PC-3 (cell line): ENCODE results near the gene AGPAT3. TPM values are rescaled to one million over a fixed set of nuclear protein-coding genes. Genes with fewer than 3 reads are reported as not detected.

Experiments
- ATAC-seq: fragments of 200-7000 bp; cut with Tn5 transposase; 2 replicates; pipeline ENCODE4 v1.9.1; 2020; ENCODE audit warnings: mild to moderate bottlenecking, moderate library complexity
- BruUV-seq: library from RNA; stranded (reverse); fragments of 400-500 nt; replicated peaks from 2 replicates; lab custom pipeline; 2021; lab: Mats Ljungman, UMichigan
- CTCF ChIA-PET: fragments of 300-600 bp; sonication (Branson Sonifier 250); formaldehyde crosslinking; loops from one replicate; lab custom pipeline; 2022; ENCODE audit warnings: antibody characterized with exemption; lab: Charles Lee
- POLR2A ChIA-PET: fragments of 300-600 bp; sonication (Branson Sonifier 250); formaldehyde crosslinking; loops from one replicate; lab custom pipeline; 2022; ENCODE audit warnings: antibody characterized with exemption; ENCODE audit not compliant: unreplicated experiment; lab: Charles Lee
- DNase-seq: peaks from one replicate; pipeline ENCODE4 v3.0.0-alpha.2; 2015
- H2AFZ ChIP-seq: fragments of 300-600 bp; sonication (generic); 2 replicates; pipeline ENCODE4 v1.6.0; 2016; ENCODE audit warnings: antibody characterized with exemption, low read length
- H3F3A ChIP-seq: fragments of 300-600 bp; sonication (generic); one replicate; pipeline ENCODE4 v1.6.0; 2017; ENCODE audit warnings: antibody characterized with exemption, low read length, control low read depth, mild to moderate bottlenecking; ENCODE audit not compliant: unreplicated experiment
- H3K27ac ChIP-seq: fragments of 300-600 bp; sonication (generic); 2 replicates; pipeline ENCODE4 v1.5.1; 2016; ENCODE audit warnings: mild to moderate bottlenecking, low read length
- H3K27me3 ChIP-seq: fragments of 300-600 bp; sonication (generic); 2 replicates; pipeline ENCODE4 v1.6.1; 2016; ENCODE audit warnings: low read length, mixed read lengths
- H3K36me3 ChIP-seq: fragments of 300-600 bp; sonication (generic); 2 replicates; pipeline ENCODE4 v1.6.1; 2016; ENCODE audit warnings: low read depth, mixed run types, low read length, mixed read lengths
- H3K4me1 ChIP-seq: fragments of 300-600 bp; sonication (generic); 2 replicates; pipeline ENCODE4 v1.5.1; 2016; ENCODE audit warnings: low read length; ENCODE audit not compliant: insufficient read depth
- H3K4me2 ChIP-seq: fragments of 300-600 bp; sonication (generic); 2 replicates; pipeline ENCODE4 v1.6.0; 2016; ENCODE audit warnings: low read length
- H3K4me3 ChIP-seq: fragments of 300-600 bp; sonication (generic); 2 replicates; pipeline ENCODE4 v1.5.1; 2016; ENCODE audit warnings: mild to moderate bottlenecking, low read length, mixed read lengths
- H3K79me2 ChIP-seq: fragments of 300-600 bp; sonication (generic); 2 replicates; pipeline ENCODE4 v1.6.1; 2017; ENCODE audit warnings: low read length, mixed read lengths
- H3K9ac ChIP-seq: fragments of 300-600 bp; sonication (generic); 2 replicates; pipeline ENCODE4 v1.6.0; 2016; ENCODE audit warnings: mild to moderate bottlenecking, low read length
- H3K9me2 ChIP-seq: fragments of 300-600 bp; sonication (generic); replicated peaks from 2 replicates; pipeline ENCODE4 v1.6.1; 2016; ENCODE audit warnings: mixed run types, low read length, mixed read lengths
- H3K9me3 ChIP-seq: fragments of 300-600 bp; sonication (generic); 2 replicates; pipeline ENCODE4 v1.6.1; 2016; ENCODE audit warnings: low read length, mixed read lengths
- H4K20me1 ChIP-seq: fragments of 300-600 bp; sonication (generic); 2 replicates; pipeline ENCODE4 v1.6.1; 2016; ENCODE audit warnings: low read length, mixed read lengths
- EZH2 ChIP-seq: fragments of 300-600 bp; sonication (generic); IDR thresholded peaks from one replicate; pipeline ENCODE4 v1.6.1; 2017; ENCODE audit warnings: antibody characterized with exemption, mild to moderate bottlenecking, low read length; ENCODE audit not compliant: unreplicated experiment
- EZH2phosphoT487 ChIP-seq: fragments of 300-600 bp; sonication (generic); IDR thresholded peaks from 2 replicates; pipeline ENCODE4 v1.6.1; 2018; ENCODE audit warnings: mild to moderate bottlenecking, antibody characterized with exemption, low read length, borderline replicate concordance
- intact Hi-C: fragments of 100-400 bp; cut with micrococcal nuclease; formaldehyde crosslinking; loops from 2 replicates; pipeline ENCODE4 v1.9.0; 2023
- total RNA-seq: library from RNA; depleted of rRNA; stranded (reverse); fragments of >200 nt; gene quantifications from 2 replicates; pipeline ENCODE4 v1.2.3, GENCODE V29; 2014
- TF ChIP-seq, protein P1 (sequence below): fragments of 300-600 bp; sonication (generic); conservative IDR thresholded peaks from 2 replicates; pipeline ENCODE4 v1.5.1; 2017; ENCODE audit warnings: antibody characterized with exemption, low read depth, mild to moderate bottlenecking, low read length

The AGPAT3 gene
- total RNA-seq, 1 experiment from 2014 or later = 76.1 TPM

DNA sequence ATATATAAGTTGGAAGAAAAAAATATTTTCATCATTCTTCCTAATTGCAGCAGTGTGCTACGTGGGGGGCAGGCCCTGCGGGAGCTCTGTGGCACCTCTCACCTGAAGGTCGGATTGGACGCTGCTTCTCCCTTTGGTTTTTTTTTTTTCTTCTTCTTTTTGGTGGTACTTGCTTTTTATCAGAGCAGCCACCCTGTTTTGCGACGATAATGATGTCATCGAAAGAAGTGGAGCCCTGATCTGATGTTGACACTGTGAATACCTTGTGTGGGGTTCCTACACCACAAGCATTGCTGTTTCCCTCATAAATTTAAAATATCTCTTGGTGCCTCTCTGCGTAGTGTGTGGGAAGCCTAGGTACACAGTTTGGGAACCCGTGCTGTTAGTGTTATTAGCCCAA is 152.6 kb downstream of the AGPAT3 start:
- no peaks in the 10 kb centered on the region for H3K9me3 ChIP-seq
- ChIA-PET CTCF (no interaction called here), POLR2A (no interaction called here)
- H3K4me2 ChIP-seq = no peak overlapping the region
- no peak overlapping the region for H3K9ac ChIP-seq
- H3K27ac ChIP-seq = no peak overlapping the region
- H4K20me1 ChIP-seq = peaks cover 60% of the 10 kb centered on the region
- BruUV-seq = no TSS peak
- peaks cover 100% of the 10 kb centered on the region for H3K79me2 ChIP-seq
- peaks cover 15% of the 10 kb centered on the region for H3K4me1 ChIP-seq
- no peak overlapping the region for H3K4me3 ChIP-seq
- intact Hi-C loops = no loop called here
- H3K9me2 ChIP-seq = no peaks in the 10 kb centered on the region
- DNase-seq = no peak
- 0 out of 2 replicates have a peak, but pooled peaks cover 3% of the 10 kb centered on the region for H3K36me3 ChIP-seq
- H3K27me3 ChIP-seq = no peaks in the 10 kb centered on the region
- no peak overlapping the region for H2AFZ ChIP-seq
- no peaks in the 10 kb centered on the region for H3F3A ChIP-seq
- TF ChIP-seq, protein P1, sequence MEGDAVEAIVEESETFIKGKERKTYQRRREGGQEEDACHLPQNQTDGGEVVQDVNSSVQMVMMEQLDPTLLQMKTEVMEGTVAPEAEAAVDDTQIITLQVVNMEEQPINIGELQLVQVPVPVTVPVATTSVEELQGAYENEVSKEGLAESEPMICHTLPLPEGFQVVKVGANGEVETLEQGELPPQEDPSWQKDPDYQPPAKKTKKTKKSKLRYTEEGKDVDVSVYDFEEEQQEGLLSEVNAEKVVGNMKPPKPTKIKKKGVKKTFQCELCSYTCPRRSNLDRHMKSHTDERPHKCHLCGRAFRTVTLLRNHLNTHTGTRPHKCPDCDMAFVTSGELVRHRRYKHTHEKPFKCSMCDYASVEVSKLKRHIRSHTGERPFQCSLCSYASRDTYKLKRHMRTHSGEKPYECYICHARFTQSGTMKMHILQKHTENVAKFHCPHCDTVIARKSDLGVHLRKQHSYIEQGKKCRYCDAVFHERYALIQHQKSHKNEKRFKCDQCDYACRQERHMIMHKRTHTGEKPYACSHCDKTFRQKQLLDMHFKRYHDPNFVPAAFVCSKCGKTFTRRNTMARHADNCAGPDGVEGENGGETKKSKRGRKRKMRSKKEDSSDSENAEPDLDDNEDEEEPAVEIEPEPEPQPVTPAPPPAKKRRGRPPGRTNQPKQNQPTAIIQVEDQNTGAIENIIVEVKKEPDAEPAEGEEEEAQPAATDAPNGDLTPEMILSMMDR = no peak
- TF ChIP-seq EZH2 = no peak
- ATAC-seq = no peak

GRCh38 chr21:44018127-44018526 is 153.1 kb downstream of the AGPAT3 start:
- H3K36me3 ChIP-seq = 0 out of 2 replicates have a peak, but pooled peaks cover 3% of the 10 kb centered on the region
- no peak overlapping the region for H3K4me2 ChIP-seq
- ChIA-PET POLR2A (no interaction called here), CTCF (no interaction called here)
- peaks cover 56% of the 10 kb centered on the region for H4K20me1 ChIP-seq
- no peaks in the 10 kb centered on the region for H3F3A ChIP-seq
- H2AFZ ChIP-seq = no peak overlapping the region
- no peaks in the 10 kb centered on the region for H3K27me3 ChIP-seq
- no peaks in the 10 kb centered on the region for H3K9me2 ChIP-seq
- TF ChIP-seq, protein P1 = no peak
- TF ChIP-seq EZH2phosphoT487 (no peak), EZH2 (no peak)
- BruUV-seq = no TSS peak
- no peak overlapping the region for H3K9ac ChIP-seq
- DNase-seq (no peak), ATAC-seq (no peak)
- intact Hi-C loops = no loop called here
- no peak overlapping the region for H3K4me3 ChIP-seq
- H3K4me1 ChIP-seq = peaks cover 15% of the 10 kb centered on the region
- no peaks in the 10 kb centered on the region for H3K9me3 ChIP-seq
- H3K27ac ChIP-seq = no peak overlapping the region
- peaks cover 100% of the 10 kb centered on the region for H3K79me2 ChIP-seq

DNA sequence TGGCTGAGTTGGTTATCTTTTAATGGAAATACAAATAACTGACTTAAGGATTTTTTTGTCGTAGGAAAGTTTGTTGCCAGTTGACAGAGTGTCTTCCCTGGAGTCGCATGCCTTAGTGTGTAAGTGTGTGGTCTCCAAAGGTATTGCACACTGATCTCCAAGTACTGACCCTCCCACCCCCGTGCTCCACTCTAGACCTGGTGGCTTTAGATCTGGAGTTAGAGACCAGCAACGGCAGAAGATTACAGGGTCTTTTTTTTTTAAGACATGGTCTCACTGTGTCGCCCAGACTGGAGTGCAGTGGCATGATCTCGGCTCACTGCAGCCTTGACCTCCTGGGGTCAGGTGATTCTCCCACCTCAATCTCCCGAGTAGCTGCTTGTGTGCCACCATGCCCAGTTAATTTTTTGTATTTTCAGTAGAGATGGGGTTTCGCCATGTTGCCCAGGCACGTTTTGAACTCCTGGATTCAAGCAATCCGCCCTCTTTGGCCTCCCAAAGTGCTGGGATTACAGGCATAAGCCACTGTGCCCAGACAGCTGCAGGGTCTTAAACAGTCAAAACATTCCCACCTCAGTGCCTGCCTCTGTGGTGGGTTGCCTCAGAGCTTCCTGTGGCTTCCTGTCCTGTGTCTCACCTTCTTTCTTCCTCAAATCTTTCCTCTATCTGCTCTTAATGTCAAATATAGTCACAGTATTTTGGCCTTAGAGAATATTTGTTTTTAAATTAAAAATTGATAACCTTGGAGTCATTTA is 154.0 kb downstream of the AGPAT3 start:
- Histone ChIP-seq H3K4me2 (no peak overlapping the region), H4K20me1 (peaks cover 48% of the 10 kb centered on the region), H2AFZ (no peak overlapping the region), H3F3A (no peaks in the 10 kb centered on the region), H3K9ac (no peak overlapping the region), H3K27me3 (no peaks in the 10 kb centered on the region), H3K9me2 (no peaks in the 10 kb centered on the region), H3K4me3 (no peak overlapping the region), H3K27ac (no peak overlapping the region), H3K36me3 (0 out of 2 replicates have a peak, but pooled peaks cover 3% of the 10 kb centered on the region), H3K9me3 (no peaks in the 10 kb centered on the region), H3K79me2 (peaks cover 100% of the 10 kb centered on the region), H3K4me1 (peaks cover 8% of the 10 kb centered on the region)
- POLR2A ChIA-PET = no interaction called here
- TF ChIP-seq, protein P1 = no peak
- TF ChIP-seq EZH2phosphoT487 = no peak
- no peak for TF ChIP-seq EZH2
- CTCF ChIA-PET = no interaction called here
- DNase-seq (no peak), ATAC-seq (no peak)
- intact Hi-C loops = no loop called here
- BruUV-seq = no TSS peak
